Transverse colon (tissue), 4 donors: Measurements from ENCODE around the gene LCORL. TPM values are rescaled to one million over a fixed set of nuclear protein-coding genes. Genes with fewer than 3 reads are reported as not detected.

Source experiments
- DNase-seq: peaks from one replicate; pipeline ENCODE4 v3.0.0-alpha.2; 2019
- H3K27ac ChIP-seq, 4 donors: fragments of 200-600 bp; sonication (generic); 2 replicates each; pipeline ENCODE4 v1.5.1; 2016 to 2018; ENCODE audit warnings: inconsistent platforms in 4 of 4
- H3K27me3 ChIP-seq: fragments of 200-600 bp; sonication (generic); 2 replicates; pipeline ENCODE4 v1.5.1; 2017; ENCODE audit warnings: inconsistent platforms
- H3K36me3 ChIP-seq, 4 donors: fragments of 200-600 bp; sonication (generic); 2 replicates each; pipeline ENCODE4 v1.5.1; 2017 to 2019; ENCODE audit warnings: inconsistent platforms in 4 of 4
- H3K4me1 ChIP-seq, 4 donors: fragments of 200-600 bp; sonication (generic); 2 replicates each; pipeline ENCODE4 v1.5.1; 2017 to 2020; ENCODE audit warnings: inconsistent platforms in 4 of 4
- H3K4me3 ChIP-seq, 4 donors: fragments of 200-600 bp; sonication (generic); 1 replicate in 1 of 4; 2 replicates in 3 of 4; pipeline versions ENCODE4 v1.5.1 to v1.6.1; 2017 to 2019; ENCODE audit warnings: inconsistent platforms in 4 of 4
- H3K9me3 ChIP-seq, 2 donors: fragments of 200-600 bp; sonication (generic); 2 replicates each; pipeline ENCODE4 v1.5.1; 2017 to 2019; ENCODE audit warnings: inconsistent platforms in 2 of 2
- CTCF ChIP-seq, 5 experiments: fragments of 200-600 bp in 3 of 5; fragments of 450-650 bp in 2 of 5; sonication (generic) in 3 of 5; IDR thresholded peaks; 1 replicate in 2 of 5; 2 replicates in 3 of 5; pipeline ENCODE4 v1.5.1; 2016 to 2017; ENCODE audit warnings: antibody characterized with exemption in 5 of 5, inconsistent platforms in 3 of 5, mild to moderate bottlenecking in 2 of 5, moderate library complexity in 1 of 5
- EP300 ChIP-seq: sonication (generic); formaldehyde crosslinking; IDR thresholded peaks from one replicate; pipeline ENCODE4 v1.6.1; 2017; ENCODE audit warnings: antibody characterized with exemption, low read depth
- POLR2A ChIP-seq: fragments of 450-650 bp; IDR thresholded peaks from one replicate; pipeline ENCODE4 v1.6.1; 2016; ENCODE audit warnings: antibody characterized with exemption, mild to moderate bottlenecking, moderate library complexity
- POLR2AphosphoS5 ChIP-seq, 3 donors: sonication (generic); formaldehyde crosslinking; IDR thresholded peaks; one replicate each; pipeline ENCODE4 v1.6.1; 2016; ENCODE audit warnings: antibody characterized with exemption in 3 of 3
- WGBS, 2 donors: methylation state at CpG; one replicate each; pipeline ENCODE4 v1.1.5; 2018; ENCODE audit warnings: low coverage in 1 of 2; 5-methylcytosine and 5-hydroxymethylcytosine counted together
- in situ Hi-C, 4 donors: fragments of 200-750 bp; cut with MboI; loops; one replicate each; pipeline versions ENCODE4 v1.15.0 to v1.15.1; 2017; ENCODE audit warnings: low sequenced_read_pairs in 3 of 4, low pct_ligation_motif_present in 1 of 4, low pct_unique_long_range_greater_than_20kb in 1 of 4
- intact Hi-C: fragments of 100-400 bp; cut with DNase I; formaldehyde crosslinking; loops from one replicate; pipeline ENCODE4 v1.15.1; 2023; ENCODE audit warnings: low total_unique reads
- total RNA-seq, 4 donors: library from RNA; depleted of rRNA; stranded (reverse); fragments of >200 nt; gene quantifications; one replicate each; pipeline ENCODE4 v1.1.0, GENCODE V29; 2016

The LCORL gene
- total RNA-seq, 4 donors from 2014 or later = 14.7 to 162 (median 28.5) TPM

- in situ Hi-C loops (no loop called here), intact Hi-C loops (no loop called here)
- TF ChIP-seq POLR2AphosphoS5 (IDR thresholded peaks at IDR 0.05) (no peak), POLR2A (no peak), EP300 (no peak), CTCF (IDR thresholded peaks at IDR 0.05) (no peak)
Measured at GRCh38 chr4:17985832-17986231, 35.7 kb downstream of the LCORL start.

GRCh38 chr4:17981063-17981462 lies 40.5 kb downstream of the LCORL start:
- H3K27ac ChIP-seq = no peak overlapping the region
- 72 to 73% methylated on average over 1 of the region's 1 CpG for WGBS, 2 donors
- TF ChIP-seq POLR2A = no peak
- TF ChIP-seq EP300 = no peak
- TF ChIP-seq POLR2AphosphoS5 (IDR thresholded peaks at IDR 0.05) = no peak
- no peak for TF ChIP-seq CTCF (IDR thresholded peaks at IDR 0.05)
- H3K4me3 ChIP-seq = no peak overlapping the region
- in situ Hi-C loops = no loop called here
- no peaks in the 10 kb centered on the region for H3K36me3 ChIP-seq
- no peaks in the 10 kb centered on the region for H3K27me3 ChIP-seq
- H3K9me3 ChIP-seq = peaks cover 0 to 15% of the 10 kb centered on the region in 2 donors
- intact Hi-C loops = no loop called here
- no peaks in the 10 kb centered on the region for H3K4me1 ChIP-seq
- no peak for DNase-seq

More at GRCh38 chr4:17985832-17986231, 35.7 kb downstream of the LCORL start:
- no peak for DNase-seq
- Histone ChIP-seq H3K36me3 (peaks cover 0 to 5% (median 1%) of the 10 kb centered on the region in 4 donors), H3K4me3 (no peak overlapping the region), H3K4me1 (no peaks in the 10 kb centered on the region), H3K27me3 (no peaks in the 10 kb centered on the region), H3K9me3 (peaks cover 8 to 23% of the 10 kb centered on the region in 2 donors), H3K27ac (no peak overlapping the region)
- 94 to 95% methylated on average over 2 of the region's 2 CpGs for WGBS, 2 donors

- H3K27me3 ChIP-seq = no peaks in the 10 kb centered on the region
- no peak overlapping the region for H3K27ac ChIP-seq
- TF ChIP-seq CTCF (IDR thresholded peaks at IDR 0.05) = no peak
- TF ChIP-seq POLR2A = no peak
- TF ChIP-seq EP300 = no peak
- no peak for TF ChIP-seq POLR2AphosphoS5 (IDR thresholded peaks at IDR 0.05)
- no peak for DNase-seq
- in situ Hi-C loops = no loop called here
- no peak overlapping the region for H3K4me3 ChIP-seq
- H3K9me3 ChIP-seq = no peaks in the 10 kb centered on the region
- no peaks in the 10 kb centered on the region for H3K36me3 ChIP-seq
- intact Hi-C loops = no loop called here
- no peaks in the 10 kb centered on the region for H3K4me1 ChIP-seq
Measured at GRCh38 chr4:17968721-17969120, 52.8 kb downstream of the LCORL start.

GRCh38 chr4:17967078-17967477 lies 54.5 kb downstream of the LCORL start:
- intact Hi-C loops = no loop called here
- peaks cover 0 to 4% (median 0%) of the 10 kb centered on the region in 4 donors for H3K36me3 ChIP-seq
- TF ChIP-seq POLR2A (no peak), POLR2AphosphoS5 (IDR thresholded peaks at IDR 0.05) (no peak)
- no peaks in the 10 kb centered on the region for H3K9me3 ChIP-seq
- no peaks in the 10 kb centered on the region for H3K4me1 ChIP-seq
- no peaks in the 10 kb centered on the region for H3K27me3 ChIP-seq
- no peak for DNase-seq
- in situ Hi-C loops = no loop called here
- H3K4me3 ChIP-seq = no peak overlapping the region
- 89 to 90% methylated on average over 1 of the region's 1 CpG for WGBS, 2 donors
- no peak overlapping the region for H3K27ac ChIP-seq

- no peaks in the 10 kb centered on the region for H3K27me3 ChIP-seq
- no peaks in the 10 kb centered on the region for H3K4me1 ChIP-seq
- H3K36me3 ChIP-seq = peaks cover 0 to 12% (median 0%) of the 10 kb centered on the region in 4 donors
- H3K9me3 ChIP-seq = no peaks in the 10 kb centered on the region
- no peak overlapping the region for H3K27ac ChIP-seq
- no peak for DNase-seq
- in situ Hi-C loops = no loop called here
- intact Hi-C loops = no loop called here
- H3K4me3 ChIP-seq = no peak overlapping the region
- TF ChIP-seq POLR2A (no peak), EP300 (no peak)
- 100% methylated on average over 1 of the region's 1 CpG for WGBS, 2 donors
Measured at GRCh38 chr4:17966312-17966711, 55.2 kb downstream of the LCORL start.
